Vagina (tissue), 2 donors: ENCODE measurements around the gene TMEM8B. TPM values are rescaled to one million over a fixed set of nuclear protein-coding genes. Genes with fewer than 3 reads are reported as not detected.
A peak's percentile ranks its signal among the peaks of the same experiment; 100 is the strongest.

Experiments
- DNase-seq, 2 donors: peaks; one replicate each; pipeline ENCODE4 v3.0.0-alpha.2; 2017; ENCODE audit errors: extremely low spot score in 2 of 2
- H3K27ac ChIP-seq: fragments of 200-600 bp; sonication (generic); one replicate; pipeline ENCODE4 v1.5.1; 2019
- H3K27me3 ChIP-seq: fragments of 200-600 bp; sonication (generic); one replicate; pipeline ENCODE4 v1.5.1; 2019
- H3K36me3 ChIP-seq, 2 donors: fragments of 200-600 bp; sonication (generic); one replicate each; pipeline ENCODE4 v1.5.1; 2017 to 2019
- H3K4me1 ChIP-seq: fragments of 200-600 bp; sonication (generic); one replicate; pipeline ENCODE4 v1.5.1; 2019
- H3K4me3 ChIP-seq, 2 donors: fragments of 200-600 bp; sonication (generic); 1 replicate in 1 of 2; 2 replicates in 1 of 2; pipeline ENCODE4 v1.5.1; 2016 to 2019
- H3K9me3 ChIP-seq: fragments of 200-600 bp; sonication (generic); one replicate; pipeline ENCODE4 v1.5.1; 2019
- POLR2A ChIP-seq, 2 donors: fragments of 450-650 bp; IDR thresholded peaks; one replicate each; pipeline ENCODE4 v1.6.1; 2017; ENCODE audit warnings: antibody characterized with exemption in 2 of 2, mild to moderate bottlenecking in 2 of 2, moderate library complexity in 2 of 2
- POLR2AphosphoS5 ChIP-seq, 2 donors: sonication (generic); formaldehyde crosslinking; IDR thresholded peaks; one replicate each; pipeline ENCODE4 v1.9.0; 2017; ENCODE audit warnings: antibody characterized with exemption in 2 of 2, mild to moderate bottlenecking in 2 of 2, low read depth in 1 of 2; ENCODE audit not compliant: insufficient read depth in 1 of 2
- intact Hi-C: fragments of 100-400 bp; cut with DNase I; formaldehyde crosslinking; loops from one replicate; pipeline ENCODE4 v1.15.1; 2023
- total RNA-seq: library from RNA; depleted of rRNA; stranded (reverse); fragments of >200 nt; gene quantifications from one replicate; pipeline ENCODE4 v1.2.3, GENCODE V29; 2016
- TF ChIP-seq, protein P1 (sequence below), 3 experiments: fragments of 450-650 bp in 2 of 3; fragments of 200-600 bp in 1 of 3; sonication (generic) in 1 of 3; IDR thresholded peaks; one replicate each; pipeline ENCODE4 v1.5.1; 2017 to 2019; ENCODE audit warnings: antibody characterized with exemption in 3 of 3, mild to moderate bottlenecking in 2 of 3, moderate library complexity in 2 of 3

Gene TMEM8B
- total RNA-seq, 1 donor from 2014 or later, result 11.3 TPM

DNA sequence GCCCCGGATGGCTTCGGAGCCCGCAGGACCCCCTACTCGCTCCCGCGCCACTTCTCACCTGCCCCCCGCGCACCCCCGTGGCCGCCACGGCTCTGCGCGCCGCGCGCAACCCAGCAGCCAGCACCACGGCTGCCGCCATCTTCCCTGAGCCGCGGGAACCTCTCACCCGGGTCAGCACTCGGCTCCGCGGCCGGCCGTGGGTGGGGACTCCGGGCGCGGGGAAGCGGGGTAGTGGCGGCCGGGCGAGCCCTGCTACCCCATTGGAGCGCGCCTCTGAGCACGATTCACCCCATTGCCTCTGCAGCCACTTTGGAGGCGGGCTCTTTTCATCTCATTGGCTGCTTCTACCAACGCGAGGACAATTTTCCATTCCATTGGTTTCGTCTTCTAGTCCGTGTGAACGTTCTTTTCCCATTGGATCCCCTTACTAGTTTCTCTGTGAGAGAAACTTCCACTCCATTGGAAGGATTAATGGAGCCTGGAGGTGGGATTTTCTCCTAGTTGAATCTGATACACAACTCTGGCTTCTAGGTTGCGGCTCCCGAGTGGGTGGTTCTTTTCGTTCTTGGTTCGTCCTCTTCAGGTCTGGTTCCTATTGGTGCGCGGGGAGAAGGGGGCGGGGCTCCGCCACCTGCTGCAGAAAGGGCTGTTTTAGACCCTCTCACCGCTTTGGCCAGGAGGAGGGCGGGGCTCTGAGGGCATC lies 14.0 kb upstream of the TMEM8B start, which contains the start of gene HINT2:
Gene HINT2, minus strand, starts transcription at position 202 of the 703 bp plus-strand sequence. Its CDS starts 63 bp downstream, at position 139.
- Histone ChIP-seq H3K4me3 (peak within 1 kb of the TSS; percentile 86 to 97), H3K36me3 (no peaks in the 10 kb centered on the region), H3K27ac (peak within 1 kb of the TSS; percentile 95), H3K4me1 (peaks cover 24% of the 10 kb centered on the region), H3K9me3 (no peaks in the 10 kb centered on the region), H3K27me3 (no peaks in the 10 kb centered on the region)
- intact Hi-C loops, result loop anchor here (10.0 kb wide), 1 partner anchor 160 kb away; the partner anchor contains the start of genes CCDC107, RMRP and SIT1
- TF ChIP-seq, protein P1, sequence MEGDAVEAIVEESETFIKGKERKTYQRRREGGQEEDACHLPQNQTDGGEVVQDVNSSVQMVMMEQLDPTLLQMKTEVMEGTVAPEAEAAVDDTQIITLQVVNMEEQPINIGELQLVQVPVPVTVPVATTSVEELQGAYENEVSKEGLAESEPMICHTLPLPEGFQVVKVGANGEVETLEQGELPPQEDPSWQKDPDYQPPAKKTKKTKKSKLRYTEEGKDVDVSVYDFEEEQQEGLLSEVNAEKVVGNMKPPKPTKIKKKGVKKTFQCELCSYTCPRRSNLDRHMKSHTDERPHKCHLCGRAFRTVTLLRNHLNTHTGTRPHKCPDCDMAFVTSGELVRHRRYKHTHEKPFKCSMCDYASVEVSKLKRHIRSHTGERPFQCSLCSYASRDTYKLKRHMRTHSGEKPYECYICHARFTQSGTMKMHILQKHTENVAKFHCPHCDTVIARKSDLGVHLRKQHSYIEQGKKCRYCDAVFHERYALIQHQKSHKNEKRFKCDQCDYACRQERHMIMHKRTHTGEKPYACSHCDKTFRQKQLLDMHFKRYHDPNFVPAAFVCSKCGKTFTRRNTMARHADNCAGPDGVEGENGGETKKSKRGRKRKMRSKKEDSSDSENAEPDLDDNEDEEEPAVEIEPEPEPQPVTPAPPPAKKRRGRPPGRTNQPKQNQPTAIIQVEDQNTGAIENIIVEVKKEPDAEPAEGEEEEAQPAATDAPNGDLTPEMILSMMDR (IDR thresholded peaks at IDR 0.05), result no peak
- TF ChIP-seq POLR2AphosphoS5 (IDR thresholded peaks at IDR 0.05; ENCODE audit: insufficient read depth in 1 of 2, low read depth in 1 of 2), result peak; percentile 89 to 90
- peak; percentile 47 to 87 for TF ChIP-seq POLR2A (IDR thresholded peaks at IDR 0.05)
- peak in 1 of 2 donors; percentile 99 for DNase-seq

DNA sequence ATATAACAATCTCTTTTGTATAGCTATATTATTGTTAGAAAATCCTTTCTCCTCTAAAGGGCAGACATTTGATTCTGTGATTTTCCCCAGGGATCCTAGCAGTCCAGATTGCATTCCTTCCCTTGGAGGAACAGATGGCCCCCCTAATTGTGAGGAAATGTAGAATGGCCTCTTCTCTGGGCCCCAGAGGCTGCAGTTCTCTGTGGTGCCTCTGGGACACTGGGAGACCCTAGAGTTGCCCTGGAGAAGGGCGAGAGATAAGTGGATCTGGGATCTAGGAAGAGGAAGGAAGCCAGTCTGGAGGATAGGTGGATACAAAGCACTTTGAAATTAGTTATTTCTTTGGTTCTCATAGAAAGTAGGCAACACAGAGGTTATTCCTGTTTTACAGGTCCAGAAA lies 12.3 kb upstream of the TMEM8B start:
- Histone ChIP-seq H3K27me3 (no peaks in the 10 kb centered on the region), H3K27ac (no peak overlapping the region), H3K36me3 (no peaks in the 10 kb centered on the region), H3K9me3 (no peaks in the 10 kb centered on the region), H3K4me3 (no peak overlapping the region), H3K4me1 (peaks cover 17% of the 10 kb centered on the region)
- no peak for DNase-seq
- TF ChIP-seq POLR2AphosphoS5 (IDR thresholded peaks at IDR 0.05; ENCODE audit: insufficient read depth in 1 of 2, low read depth in 1 of 2), result no peak
- intact Hi-C loops, result loop anchor here (10.0 kb wide), 1 partner anchor 162 kb away; the partner anchor contains the start of genes CCDC107, RMRP and SIT1

DNA sequence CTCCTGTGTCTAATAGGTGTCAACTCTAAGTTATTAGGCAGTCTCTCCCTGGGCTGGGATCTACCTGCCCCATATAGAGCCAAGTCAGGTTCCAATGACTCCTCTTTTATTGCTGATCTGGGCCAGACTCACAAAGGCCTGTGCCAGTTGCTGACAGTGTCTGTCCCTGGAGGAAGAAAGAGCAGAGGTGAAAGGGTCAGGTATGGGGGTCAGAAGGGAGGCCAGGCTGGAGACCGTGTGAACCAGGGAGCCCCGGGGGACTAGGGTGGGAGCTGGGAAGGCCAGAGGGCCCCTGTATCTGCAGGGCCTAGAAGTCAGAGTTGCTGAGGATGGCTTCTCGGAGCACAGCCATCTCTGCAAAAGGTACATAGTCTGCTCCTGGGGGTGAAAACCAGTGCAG lies 10.7 kb upstream of the TMEM8B start:
- Histone ChIP-seq H3K27ac (no peak overlapping the region), H3K9me3 (no peaks in the 10 kb centered on the region), H3K36me3 (no peaks in the 10 kb centered on the region), H3K4me3 (no peak overlapping the region), H3K4me1 (peaks cover 11% of the 10 kb centered on the region), H3K27me3 (no peaks in the 10 kb centered on the region)
- TF ChIP-seq POLR2A (IDR thresholded peaks at IDR 0.05) (no peak), POLR2AphosphoS5 (IDR thresholded peaks at IDR 0.05; ENCODE audit: insufficient read depth in 1 of 2, low read depth in 1 of 2) (no peak)
- TF ChIP-seq, protein P1 (IDR thresholded peaks at IDR 0.05), result no peak
- no peak for DNase-seq
- intact Hi-C loops, result loop anchor here (10.0 kb wide), 1 partner anchor 164 kb away; the partner anchor contains the start of genes CCDC107, RMRP and SIT1

DNA sequence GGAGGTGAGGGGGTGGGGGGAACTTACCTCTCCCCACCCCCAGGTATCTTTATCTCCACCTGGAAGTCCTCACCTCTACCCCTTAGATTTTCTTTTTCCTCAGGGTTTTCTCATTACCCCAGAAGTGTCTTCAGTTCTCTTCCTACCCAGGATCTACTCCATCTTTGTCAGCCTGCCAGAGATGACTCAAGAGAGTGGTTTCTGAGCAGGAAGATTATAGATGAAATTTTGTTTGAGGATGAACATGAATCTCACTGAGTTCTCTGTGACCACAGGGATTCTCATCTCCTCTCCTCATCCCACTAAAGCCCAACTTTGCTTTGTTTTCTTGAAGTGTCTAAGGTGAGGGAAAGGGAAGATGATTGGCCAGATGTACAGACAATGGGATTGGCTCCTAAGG lies 9.0 kb upstream of the TMEM8B start:
- intact Hi-C loops, result no loop called here
- Histone ChIP-seq H3K36me3 (no peaks in the 10 kb centered on the region), H3K4me1 (peaks cover 8% of the 10 kb centered on the region), H3K9me3 (no peaks in the 10 kb centered on the region), H3K27me3 (no peaks in the 10 kb centered on the region), H3K27ac (no peak overlapping the region), H3K4me3 (no peak overlapping the region)
- DNase-seq, result no peak
- no peak for TF ChIP-seq POLR2A (IDR thresholded peaks at IDR 0.05)
- TF ChIP-seq POLR2AphosphoS5 (IDR thresholded peaks at IDR 0.05; ENCODE audit: insufficient read depth in 1 of 2, low read depth in 1 of 2), result no peak
- TF ChIP-seq, protein P1 (IDR thresholded peaks at IDR 0.05), result no peak

DNA sequence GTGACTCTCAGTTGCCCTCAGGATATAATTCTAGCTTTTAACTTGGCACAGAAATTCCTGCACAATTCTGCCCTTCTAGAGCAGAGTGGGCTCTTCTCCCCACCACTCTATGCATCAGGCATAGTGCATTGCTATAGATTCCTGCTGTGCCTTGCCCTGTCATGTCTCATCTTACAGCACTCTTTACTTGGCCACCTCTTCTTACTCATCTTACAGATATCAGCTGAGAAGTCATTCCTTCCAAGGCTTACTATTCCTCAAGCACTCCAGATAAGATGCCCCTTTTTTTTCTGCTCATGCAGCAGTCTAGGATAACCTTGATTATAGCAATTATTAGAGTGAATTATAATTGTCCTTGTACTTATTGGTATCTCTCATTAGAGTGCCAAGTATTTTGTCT lies 6.1 kb upstream of the TMEM8B start:
- intact Hi-C loops, result no loop called here
- no peak overlapping the region for H3K27ac ChIP-seq

More for the DNA sequence above, 6.1 kb upstream of the TMEM8B start:
- Histone ChIP-seq H3K4me3 (no peak overlapping the region), H3K27me3 (no peaks in the 10 kb centered on the region), H3K9me3 (no peaks in the 10 kb centered on the region), H3K4me1 (peaks cover 21% of the 10 kb centered on the region), H3K36me3 (no peaks in the 10 kb centered on the region)
- TF ChIP-seq, protein P1 (IDR thresholded peaks at IDR 0.05), result no peak
- TF ChIP-seq POLR2AphosphoS5 (IDR thresholded peaks at IDR 0.05; ENCODE audit: insufficient read depth in 1 of 2, low read depth in 1 of 2) (no peak), POLR2A (IDR thresholded peaks at IDR 0.05) (no peak)
- DNase-seq, result no peak
